Activated CD4-positive, alpha-beta T cell treated with anti-CD3 and anti-CD28 coated beads for 36 hours (primary cell): ENCODE data around the gene TCP11L2. TPM values are rescaled to one million over a fixed set of nuclear protein-coding genes. Genes with fewer than 3 reads are reported as not detected.
A peak's percentile ranks its signal among the peaks of the same experiment; 100 is the strongest.
"Not testable (repeated sequence)": the region's sequence is repeated elsewhere in the genome, so short reads cannot be mapped to it uniquely, and the experiment has no call there.

Experiments used
- ATAC-seq: fragments of 200-7000 bp; cut with Tn5 transposase; one replicate; pipeline ENCODE4 v1.10.0; 2021; ENCODE audit warnings: mild to moderate bottlenecking, moderate library complexity
- CTCF ChIA-PET: fragments of 350-600 bp; sonication (Branson Sonifier 250); formaldehyde crosslinking; loops from one replicate; lab custom pipeline; 2021; ENCODE audit warnings: antibody characterized with exemption; lab: Charles Lee
- POLR2A ChIA-PET: fragments of 350-600 bp; sonication (Branson Sonifier 250); formaldehyde crosslinking; loops from one replicate; lab custom pipeline; 2021; ENCODE audit warnings: antibody characterized with exemption, inconsistent platforms; lab: Charles Lee
- DNase-seq: peaks from one replicate; pipeline ENCODE4 v3.0.0-alpha.2; 2020
- H3K27ac Mint-ChIP-seq: one replicate; pipeline ENCODE4 v1.8.0; 2021; ENCODE audit warnings: mixed read lengths
- H3K27me3 Mint-ChIP-seq: one replicate; pipeline ENCODE4 v1.8.0; 2021; ENCODE audit warnings: mixed read lengths
- H3K36me3 Mint-ChIP-seq: one replicate; pipeline ENCODE4 v1.8.0; 2021; ENCODE audit warnings: low read depth, mixed read lengths
- H3K4me1 Mint-ChIP-seq: one replicate; pipeline ENCODE4 v1.8.0; 2021; ENCODE audit warnings: mixed read lengths
- H3K4me3 Mint-ChIP-seq: one replicate; pipeline ENCODE4 v1.8.0; 2021; ENCODE audit warnings: mild to moderate bottlenecking, moderate library complexity, mixed read lengths
- H3K9me3 Mint-ChIP-seq: one replicate; pipeline ENCODE4 v1.8.0; 2021; ENCODE audit warnings: low read depth, mixed read lengths
- intact Hi-C, 2 experiments: fragments of 100-400 bp; cut with DNase I in 1 of 2; cut with micrococcal nuclease in 1 of 2; formaldehyde crosslinking; loops; one replicate each; pipeline versions ENCODE4 v1.14.2 to v1.15.1; 2022 to 2024; cut with DNase I, micrococcal nuclease
- total RNA-seq, 2 experiments: library from RNA; stranded (reverse); gene quantifications; one replicate each; pipeline ENCODE4 v1.2.3, GENCODE V29; 2021

TCP11L2 gene
- total RNA-seq, 2 experiments from 2014 or later: 8.6 to 11.8 TPM

DNA sequence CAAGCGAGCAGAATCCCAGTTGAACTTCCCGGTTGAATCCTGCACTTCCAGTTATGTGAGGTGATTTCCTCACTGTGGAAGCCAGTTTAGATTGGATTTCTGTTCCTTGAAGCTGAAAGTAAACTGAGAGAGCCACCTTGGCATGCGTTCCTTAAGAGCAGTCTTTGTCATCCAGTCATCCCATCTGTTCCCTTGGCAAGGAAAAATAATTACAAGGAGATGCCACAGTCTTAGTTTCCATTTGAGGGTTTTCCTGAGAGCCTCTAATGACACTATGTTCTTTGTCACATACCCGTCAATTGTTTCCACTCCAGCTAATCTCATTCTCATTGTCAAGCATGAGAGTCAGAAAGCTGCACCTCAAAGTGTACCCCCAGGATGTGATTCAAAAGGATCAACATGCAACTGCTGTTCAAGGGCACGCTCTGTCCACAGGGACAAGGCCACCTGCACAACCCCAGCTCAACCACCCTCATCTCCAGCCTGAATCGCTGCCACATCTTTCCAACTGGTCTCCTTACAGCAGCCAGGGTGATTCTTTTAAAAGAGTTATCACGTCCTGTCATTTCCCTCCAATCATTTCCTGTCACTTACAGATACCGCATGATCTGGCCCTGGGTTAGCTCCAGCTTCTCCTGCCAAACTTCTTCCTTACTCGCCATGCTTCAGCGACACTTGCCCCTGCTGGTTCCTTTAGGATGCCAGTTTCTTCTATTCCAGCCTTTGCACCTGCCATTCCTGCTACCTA is 18.0 kb upstream of the TCP11L2 start:
- no peak overlapping the region for H3K4me3 Mint-ChIP-seq
- H3K27ac Mint-ChIP-seq: no peak overlapping the region
- ChIA-PET POLR2A (no interaction called here), CTCF (interaction anchor here (0.6 to 5.1 kb wide), 6 partner anchors 11 to 113 kb away, joined by 3 to 85 read pairs (median 6); no protein-coding TSS in a partner anchor)
- intact Hi-C loops: loop anchor here (5.0 kb wide), 1 partner anchor 862 kb away; no protein-coding TSS in a partner anchor
- H3K27me3 Mint-ChIP-seq: peaks cover 1% of the 10 kb centered on the region
- peaks cover 3% of the 10 kb centered on the region for H3K36me3 Mint-ChIP-seq
- H3K4me1 Mint-ChIP-seq: peaks cover 26% of the 10 kb centered on the region
- H3K9me3 Mint-ChIP-seq: peaks cover 7% of the 10 kb centered on the region
- ATAC-seq (peak; percentile 20), DNase-seq (no peak)

- Mint-ChIP-seq H3K9me3 (peaks cover 7% of the 10 kb centered on the region), H3K4me1 (peaks cover 26% of the 10 kb centered on the region), H3K4me3 (no peak overlapping the region), H3K27me3 (peaks cover 1% of the 10 kb centered on the region), H3K27ac (no peak overlapping the region), H3K36me3 (peaks cover 3% of the 10 kb centered on the region)
- ChIA-PET POLR2A (no interaction called here), CTCF (interaction anchor here (1.1 to 5.1 kb wide), 3 partner anchors 9 to 59 kb away, joined by 6 to 85 read pairs (median 9); no protein-coding TSS in a partner anchor)
- intact Hi-C loops: no loop called here
- no peak for DNase-seq
- ATAC-seq: no peak
These were observed 16.6 kb upstream of the TCP11L2 start for GRCh38 chr12:106285982-106286381.

DNA sequence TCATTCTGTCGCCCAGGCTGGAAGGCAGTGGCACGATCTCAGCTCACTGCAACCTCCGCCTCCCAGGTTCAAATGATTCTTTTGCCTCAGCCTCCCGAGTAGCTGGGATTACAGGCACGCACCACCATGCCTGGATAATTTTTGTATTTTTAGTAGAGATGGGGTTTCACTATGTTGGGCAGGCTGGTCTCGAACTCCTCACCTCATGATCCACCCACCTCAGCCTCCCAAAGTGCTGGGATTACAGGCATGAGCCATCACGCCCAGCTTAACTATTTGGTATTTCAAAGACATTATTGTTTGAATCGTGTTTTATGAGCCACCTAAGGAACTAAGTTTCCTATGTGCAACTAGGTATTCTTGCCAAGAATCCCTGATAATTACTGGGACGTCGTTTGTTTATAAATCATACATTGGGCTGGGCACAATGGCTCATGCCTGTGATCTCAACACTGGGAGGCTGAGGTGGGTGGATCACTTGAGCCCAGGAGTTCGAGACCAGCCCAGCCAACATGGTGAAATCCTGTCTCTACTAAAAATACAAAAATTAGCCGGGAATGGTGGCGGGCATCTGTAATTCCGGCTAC is 15.9 kb upstream of the TCP11L2 start:
- H3K4me1 Mint-ChIP-seq: peaks cover 26% of the 10 kb centered on the region
- ATAC-seq, intact Hi-C loops, H3K27me3 Mint-ChIP-seq, POLR2A ChIA-PET, H3K9me3 Mint-ChIP-seq, DNase-seq, H3K36me3 Mint-ChIP-seq, H3K27ac Mint-ChIP-seq, H3K4me3 Mint-ChIP-seq: not testable (repeated sequence)
- CTCF ChIA-PET: interaction anchor here (1.1 to 5.1 kb wide), 2 partner anchors 14 to 60 kb away, joined by 6 to 85 read pairs; no protein-coding TSS in a partner anchor

GRCh38 chr12:106287364-106287763 is 15.2 kb upstream of the TCP11L2 start:
- no peak overlapping the region for H3K4me3 Mint-ChIP-seq
- no peak for ATAC-seq
- intact Hi-C loops: no loop called here
- H3K9me3 Mint-ChIP-seq: peaks cover under 1% of the 10 kb centered on the region
- POLR2A ChIA-PET: no interaction called here
- H3K27ac Mint-ChIP-seq: peak overlapping the region; percentile 68
- CTCF ChIA-PET: no interaction called here
- no peak for DNase-seq
- H3K36me3 Mint-ChIP-seq: peaks cover under 1% of the 10 kb centered on the region
- peaks cover 1% of the 10 kb centered on the region for H3K27me3 Mint-ChIP-seq
- H3K4me1 Mint-ChIP-seq: peaks cover 26% of the 10 kb centered on the region

DNA sequence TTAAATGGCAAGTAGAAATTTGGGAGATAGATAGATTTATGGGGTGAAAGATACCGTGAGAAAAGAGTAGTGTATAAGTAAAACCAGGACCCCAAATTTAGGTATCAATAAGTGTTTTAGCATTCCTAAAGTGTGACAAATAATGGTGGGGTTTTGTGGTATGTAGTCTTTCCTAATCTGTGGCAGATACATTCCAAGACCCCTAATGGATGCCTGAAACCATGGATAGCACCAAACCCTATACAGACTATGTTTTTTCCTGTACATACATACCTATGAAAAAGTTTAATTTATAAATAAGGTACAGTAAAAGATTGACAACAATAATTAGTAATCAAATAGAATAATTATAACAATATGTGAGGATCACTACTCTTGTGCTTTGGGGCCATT is 14.4 kb upstream of the TCP11L2 start:
- peak; percentile 7 for ATAC-seq
- Mint-ChIP-seq H3K9me3 (no peaks in the 10 kb centered on the region), H3K27ac (peak overlapping the region; percentile 68)

GRCh38 chr12:106288494-106289195 is 13.9 kb upstream of the TCP11L2 start:
- peaks cover 26% of the 10 kb centered on the region for H3K4me1 Mint-ChIP-seq
- H3K9me3 Mint-ChIP-seq: no peaks in the 10 kb centered on the region
- ChIA-PET POLR2A (interaction anchor here (0.7 kb wide), 1 partner anchor 15 kb away, joined by 3 read pairs; no protein-coding TSS in a partner anchor), CTCF (interaction anchor here (1.7 kb wide), 1 partner anchor 12 kb away, joined by 5 read pairs; no protein-coding TSS in a partner anchor)
- ATAC-seq: peak; percentile 97
- no peak overlapping the region for H3K4me3 Mint-ChIP-seq
- peak overlapping the region; percentile 92 for H3K27ac Mint-ChIP-seq
- DNase-seq: peak; percentile 72
- H3K27me3 Mint-ChIP-seq: peaks cover 1% of the 10 kb centered on the region
- H3K36me3 Mint-ChIP-seq: no peaks in the 10 kb centered on the region
- intact Hi-C loops: loop anchor here in 1 of 2 experiments (1.0 kb wide), 1 partner anchor 13 kb away; no protein-coding TSS in a partner anchor

More for the DNA sequence above, 14.4 kb upstream of the TCP11L2 start:
- Mint-ChIP-seq H3K4me1 (peaks cover 26% of the 10 kb centered on the region), H3K36me3 (no peaks in the 10 kb centered on the region), H3K4me3 (no peak overlapping the region), H3K27me3 (peaks cover 1% of the 10 kb centered on the region)
- ChIA-PET POLR2A (no interaction called here), CTCF (no interaction called here)
- intact Hi-C loops: loop anchor here in 1 of 2 experiments (1.0 kb wide), 1 partner anchor 13 kb away; no protein-coding TSS in a partner anchor
- DNase-seq: no peak

DNA sequence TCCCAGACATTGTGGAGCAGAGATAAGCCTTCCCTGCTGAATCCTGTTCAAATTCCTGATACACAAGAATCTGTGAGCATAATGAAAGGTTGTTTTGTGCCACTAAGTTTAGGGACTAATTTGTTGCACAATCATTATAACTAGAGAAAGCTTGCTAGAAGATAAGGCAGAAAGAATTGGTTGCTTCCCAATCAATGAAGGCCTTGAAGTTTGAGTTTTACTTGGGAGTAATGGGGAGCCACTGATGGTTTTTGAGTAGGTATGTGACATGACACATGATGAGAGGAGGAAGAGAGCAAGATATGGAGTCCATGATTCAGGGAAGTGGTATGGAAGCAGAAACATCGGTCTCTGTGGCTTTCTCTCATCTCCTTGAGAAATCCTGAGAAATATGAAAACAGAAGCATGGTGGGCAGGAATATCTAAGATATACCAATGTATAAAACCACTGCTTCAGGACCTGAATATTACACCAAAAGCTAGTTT is 13.3 kb upstream of the TCP11L2 start:
- intact Hi-C loops: no loop called here
- no peak for ATAC-seq
- Mint-ChIP-seq H3K4me3 (no peak overlapping the region), H3K27me3 (peaks cover under 1% of the 10 kb centered on the region), H3K27ac (peak overlapping the region; percentile 92), H3K36me3 (no peaks in the 10 kb centered on the region), H3K9me3 (no peaks in the 10 kb centered on the region), H3K4me1 (peaks cover 26% of the 10 kb centered on the region)
- no peak for DNase-seq
- ChIA-PET CTCF (interaction anchor here (1.7 kb wide), 1 partner anchor 12 kb away, joined by 5 read pairs; no protein-coding TSS in a partner anchor), POLR2A (interaction anchor here (0.7 kb wide), 1 partner anchor 14 kb away, joined by 3 read pairs; no protein-coding TSS in a partner anchor)

DNA sequence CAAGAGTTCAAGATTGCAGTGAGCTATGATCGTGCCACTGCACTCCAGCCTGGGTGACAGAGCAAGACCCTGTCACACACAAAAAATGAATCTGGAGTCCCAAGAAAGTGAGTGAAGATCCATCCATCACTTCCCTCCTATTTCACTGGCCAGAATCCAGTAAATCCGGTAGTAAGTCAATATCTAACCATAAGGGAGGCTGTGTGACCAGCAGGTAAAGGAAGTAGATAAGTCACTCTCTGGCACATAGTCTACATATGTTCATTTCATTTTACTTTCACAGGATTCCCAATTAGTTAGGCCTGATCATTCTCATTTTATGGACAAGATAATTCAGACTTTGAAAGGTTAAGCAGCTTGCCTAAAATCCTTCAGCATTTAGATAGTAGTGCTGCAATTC is 11.9 kb upstream of the TCP11L2 start:
- no peak for ATAC-seq
- Mint-ChIP-seq H3K4me1 (peaks cover 20% of the 10 kb centered on the region), H3K27me3 (no peaks in the 10 kb centered on the region), H3K4me3 (no peak overlapping the region), H3K9me3 (no peaks in the 10 kb centered on the region), H3K27ac (no peak overlapping the region), H3K36me3 (no peaks in the 10 kb centered on the region)
- ChIA-PET CTCF (interaction anchor here (0.6 to 1.4 kb wide), 2 partner anchors 67 to 1188 kb away, joined by 4 read pairs; no protein-coding TSS in a partner anchor), POLR2A (no interaction called here)
- DNase-seq: no peak
- intact Hi-C loops: no loop called here

- H3K4me3 Mint-ChIP-seq: no peak overlapping the region
- H3K9me3 Mint-ChIP-seq: no peaks in the 10 kb centered on the region
- ChIA-PET POLR2A (no interaction called here), CTCF (interaction anchor here (1.4 kb wide), 1 partner anchor 67 kb away, joined by 4 read pairs; no protein-coding TSS in a partner anchor)
- intact Hi-C loops: no loop called here
- H3K27me3 Mint-ChIP-seq: no peaks in the 10 kb centered on the region
- ATAC-seq (no peak), DNase-seq (no peak)
- H3K27ac Mint-ChIP-seq: no peak overlapping the region
- H3K4me1 Mint-ChIP-seq: peaks cover 20% of the 10 kb centered on the region
- no peaks in the 10 kb centered on the region for H3K36me3 Mint-ChIP-seq
These were observed 11.2 kb upstream of the TCP11L2 start for GRCh38 chr12:106291342-106291741.

GRCh38 chr12:106292339-106292738 is 10.2 kb upstream of the TCP11L2 start:
- no peaks in the 10 kb centered on the region for H3K36me3 Mint-ChIP-seq
- H3K4me3 Mint-ChIP-seq: no peak overlapping the region
- no peak for DNase-seq
- no peaks in the 10 kb centered on the region for H3K9me3 Mint-ChIP-seq
- no peak for ATAC-seq
- ChIA-PET POLR2A (no interaction called here), CTCF (interaction anchor here (0.6 to 1.8 kb wide), 4 partner anchors 10 to 799 kb away, joined by 3 to 11 read pairs (median 3); no protein-coding TSS in a partner anchor)
- H3K27ac Mint-ChIP-seq: no peak overlapping the region
- intact Hi-C loops: no loop called here
- no peaks in the 10 kb centered on the region for H3K27me3 Mint-ChIP-seq
- peaks cover 19% of the 10 kb centered on the region for H3K4me1 Mint-ChIP-seq
